ENCODE measurements around the gene NXPH4. TPM values are rescaled to one million over a fixed set of nuclear protein-coding genes. Genes with fewer than 3 reads are reported as not detected.

NXPH4 gene
- total RNA-seq, 2 experiments from 2014 or later = 5.3 to 10.5 TPM

DNA sequence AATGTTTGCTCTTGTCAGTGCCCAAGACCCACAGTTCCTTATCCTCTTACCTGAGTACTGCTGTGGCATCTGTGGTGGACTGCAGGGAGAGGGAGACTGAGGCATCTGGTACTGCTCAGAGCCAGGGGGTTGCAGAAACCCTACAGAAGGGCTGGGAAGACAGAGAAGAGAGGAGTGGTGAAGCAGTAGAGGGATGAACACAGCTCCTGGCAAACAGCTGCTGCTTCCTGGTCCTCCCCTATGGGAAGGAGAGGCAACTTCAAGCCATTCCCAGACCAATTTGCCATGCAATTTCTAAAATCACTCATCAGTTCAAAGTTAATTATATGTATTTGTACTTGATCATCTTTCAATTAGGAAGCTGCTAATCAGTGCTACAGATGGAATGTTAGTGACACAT, 50.1 kb downstream of the NXPH4 start:
- intact Hi-C loops (cut with micrococcal nuclease; ENCODE audit: unreplicated experiment) = no loop called here
- ChIA-PET POLR2A (no interaction called here), CTCF (ENCODE audit: unreplicated experiment) (no interaction called here)
- Histone ChIP-seq H3K4me3 (ENCODE audit: low read depth, low read length, poor library complexity, severe bottlenecking) (no peak overlapping the region), H4K20me1 (ENCODE audit: insufficient read depth, low read length) (no peaks in the 10 kb centered on the region), H2AFZ (ENCODE audit: low read length) (no peak overlapping the region), H3K4me1 (ENCODE audit: insufficient read depth, low read length, poor library complexity, severe bottlenecking) (peaks cover 5% of the 10 kb centered on the region), H3K36me3 (ENCODE audit: insufficient read depth, low read length) (peaks cover 51% of the 10 kb centered on the region), H3K4me2 (ENCODE audit: low read length) (no peak overlapping the region), H3K79me2 (ENCODE audit: insufficient read depth, low read depth, low read length) (no peaks in the 10 kb centered on the region), H3K9me3 (ENCODE audit: low read length) (no peaks in the 10 kb centered on the region), H3K27ac (ENCODE audit: low read depth, low read length, poor library complexity, severe bottlenecking) (no peak overlapping the region), H3K9me2 (ENCODE audit: insufficient read depth, low read length) (no peaks in the 10 kb centered on the region)
- DNase-seq (ENCODE audit: low spot score) = no peak
- TF ChIP-seq, protein P1, sequence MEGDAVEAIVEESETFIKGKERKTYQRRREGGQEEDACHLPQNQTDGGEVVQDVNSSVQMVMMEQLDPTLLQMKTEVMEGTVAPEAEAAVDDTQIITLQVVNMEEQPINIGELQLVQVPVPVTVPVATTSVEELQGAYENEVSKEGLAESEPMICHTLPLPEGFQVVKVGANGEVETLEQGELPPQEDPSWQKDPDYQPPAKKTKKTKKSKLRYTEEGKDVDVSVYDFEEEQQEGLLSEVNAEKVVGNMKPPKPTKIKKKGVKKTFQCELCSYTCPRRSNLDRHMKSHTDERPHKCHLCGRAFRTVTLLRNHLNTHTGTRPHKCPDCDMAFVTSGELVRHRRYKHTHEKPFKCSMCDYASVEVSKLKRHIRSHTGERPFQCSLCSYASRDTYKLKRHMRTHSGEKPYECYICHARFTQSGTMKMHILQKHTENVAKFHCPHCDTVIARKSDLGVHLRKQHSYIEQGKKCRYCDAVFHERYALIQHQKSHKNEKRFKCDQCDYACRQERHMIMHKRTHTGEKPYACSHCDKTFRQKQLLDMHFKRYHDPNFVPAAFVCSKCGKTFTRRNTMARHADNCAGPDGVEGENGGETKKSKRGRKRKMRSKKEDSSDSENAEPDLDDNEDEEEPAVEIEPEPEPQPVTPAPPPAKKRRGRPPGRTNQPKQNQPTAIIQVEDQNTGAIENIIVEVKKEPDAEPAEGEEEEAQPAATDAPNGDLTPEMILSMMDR (conservative IDR thresholded peaks at IDR 0.05; ENCODE audit: low read length) = no peak
- TF ChIP-seq EZH2phosphoT487 (IDR thresholded peaks at IDR 0.05; ENCODE audit: borderline replicate concordance, low read depth, low read length) = no peak
- no TSS peak for BruUV-seq (replicated peaks)

DNA sequence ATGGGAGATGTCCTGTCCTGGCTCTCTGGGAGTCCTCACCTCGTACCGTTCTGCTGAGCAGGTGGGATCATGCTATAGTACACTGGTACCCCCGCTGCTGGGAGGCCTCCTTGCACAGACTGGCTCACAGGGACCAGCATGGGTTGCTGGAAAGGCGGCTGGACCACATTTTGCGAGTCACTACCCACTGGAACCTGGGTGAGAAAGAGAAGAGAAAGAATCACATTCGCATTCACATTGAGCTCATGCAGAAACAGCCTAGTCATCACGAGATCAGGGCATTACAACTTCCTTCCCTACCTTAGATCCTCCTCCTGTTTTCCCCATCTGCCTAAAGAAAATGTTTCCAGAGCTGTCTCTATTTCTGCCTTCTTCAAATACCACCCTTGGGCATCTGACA, 51.7 kb downstream of the NXPH4 start:
- ChIA-PET CTCF (ENCODE audit: unreplicated experiment) (no interaction called here), POLR2A (no interaction called here)
- H2AFZ ChIP-seq (ENCODE audit: low read length) = no peak overlapping the region
- TF ChIP-seq EZH2phosphoT487 (IDR thresholded peaks at IDR 0.05; ENCODE audit: borderline replicate concordance, low read depth, low read length) = no peak
- TF ChIP-seq, protein P1 (conservative IDR thresholded peaks at IDR 0.05; ENCODE audit: low read length) = no peak
- no peaks in the 10 kb centered on the region for H3K9me3 ChIP-seq (ENCODE audit: low read length)
- BruUV-seq (replicated peaks) = no TSS peak
- H3K79me2 ChIP-seq (ENCODE audit: insufficient read depth, low read depth, low read length) = no peaks in the 10 kb centered on the region
- no peaks in the 10 kb centered on the region for H4K20me1 ChIP-seq (ENCODE audit: insufficient read depth, low read length)
- peaks cover 52% of the 10 kb centered on the region for H3K36me3 ChIP-seq (ENCODE audit: insufficient read depth, low read length)
- H3K9me2 ChIP-seq (ENCODE audit: insufficient read depth, low read length) = no peaks in the 10 kb centered on the region
- peaks cover 5% of the 10 kb centered on the region for H3K4me1 ChIP-seq (ENCODE audit: insufficient read depth, low read length, poor library complexity, severe bottlenecking)
- no peak for DNase-seq (ENCODE audit: low spot score)
- no peak overlapping the region for H3K4me3 ChIP-seq (ENCODE audit: low read depth, low read length, poor library complexity, severe bottlenecking)
- no peak overlapping the region for H3K27ac ChIP-seq (ENCODE audit: low read depth, low read length, poor library complexity, severe bottlenecking)
- no peak overlapping the region for H3K4me2 ChIP-seq (ENCODE audit: low read length)
- intact Hi-C loops (cut with micrococcal nuclease; ENCODE audit: unreplicated experiment) = no loop called here

DNA sequence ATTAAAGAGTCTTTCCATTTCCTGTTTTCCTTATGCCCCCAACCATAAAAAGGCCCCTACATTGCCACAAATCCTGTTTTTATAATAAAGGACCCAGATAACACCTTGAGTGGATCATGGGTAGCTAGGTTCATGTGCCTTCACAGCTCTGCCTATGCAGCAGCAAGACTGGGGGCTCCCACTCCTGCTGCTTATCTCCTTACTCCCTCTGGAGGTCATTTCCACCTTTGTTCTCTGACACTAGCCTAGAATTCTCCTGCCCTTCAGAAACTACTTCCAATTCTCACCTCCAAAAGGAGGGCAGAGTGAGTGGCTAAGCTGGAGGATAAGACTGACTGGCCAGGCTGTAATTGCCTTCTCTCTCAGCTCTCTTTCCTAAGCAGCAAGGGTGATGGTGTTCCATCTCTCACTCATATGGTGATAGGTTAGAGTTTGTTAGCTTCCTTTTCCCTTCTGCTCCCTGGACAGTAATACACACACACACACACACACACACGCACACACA, 54.4 kb downstream of the NXPH4 start:
- H3K9me2 ChIP-seq (ENCODE audit: insufficient read depth, low read length) = no peaks in the 10 kb centered on the region
- H3K9me3 ChIP-seq (ENCODE audit: low read length) = no peaks in the 10 kb centered on the region
- no peak overlapping the region for H3K27ac ChIP-seq (ENCODE audit: low read depth, low read length, poor library complexity, severe bottlenecking)
- intact Hi-C loops (cut with micrococcal nuclease; ENCODE audit: unreplicated experiment) = no loop called here
- H3K4me2 ChIP-seq (ENCODE audit: low read length) = no peak overlapping the region
- no peak overlapping the region for H2AFZ ChIP-seq (ENCODE audit: low read length)
- no peaks in the 10 kb centered on the region for H4K20me1 ChIP-seq (ENCODE audit: insufficient read depth, low read length)
- H3K4me1 ChIP-seq (ENCODE audit: insufficient read depth, low read length, poor library complexity, severe bottlenecking) = no peaks in the 10 kb centered on the region
- H3K4me3 ChIP-seq (ENCODE audit: low read depth, low read length, poor library complexity, severe bottlenecking) = no peak overlapping the region
- no peaks in the 10 kb centered on the region for H3K79me2 ChIP-seq (ENCODE audit: insufficient read depth, low read depth, low read length)
- CTCF ChIA-PET (ENCODE audit: unreplicated experiment) = no interaction called here
- peaks cover 51% of the 10 kb centered on the region for H3K36me3 ChIP-seq (ENCODE audit: insufficient read depth, low read length)
- POLR2A ChIA-PET = interaction anchor here (0.6 to 0.7 kb wide), 3 partner anchors 21 to 190 kb away, joined by 3 read pairs; no protein-coding TSS in a partner anchor
- no peak for DNase-seq (ENCODE audit: low spot score)
- TF ChIP-seq, protein P1 (conservative IDR thresholded peaks at IDR 0.05; ENCODE audit: low read length) = no peak
- TF ChIP-seq EZH2phosphoT487 (IDR thresholded peaks at IDR 0.05; ENCODE audit: borderline replicate concordance, low read depth, low read length) = no peak
- no TSS peak for BruUV-seq (replicated peaks)
